Measurements from ENCODE around the gene SLC16A1. TPM values are rescaled to one million over a fixed set of nuclear protein-coding genes. Genes with fewer than 3 reads are reported as not detected.

Gene SLC16A1
- total RNA-seq, 1 donor from 2014 or later = 130 TPM

DNA sequence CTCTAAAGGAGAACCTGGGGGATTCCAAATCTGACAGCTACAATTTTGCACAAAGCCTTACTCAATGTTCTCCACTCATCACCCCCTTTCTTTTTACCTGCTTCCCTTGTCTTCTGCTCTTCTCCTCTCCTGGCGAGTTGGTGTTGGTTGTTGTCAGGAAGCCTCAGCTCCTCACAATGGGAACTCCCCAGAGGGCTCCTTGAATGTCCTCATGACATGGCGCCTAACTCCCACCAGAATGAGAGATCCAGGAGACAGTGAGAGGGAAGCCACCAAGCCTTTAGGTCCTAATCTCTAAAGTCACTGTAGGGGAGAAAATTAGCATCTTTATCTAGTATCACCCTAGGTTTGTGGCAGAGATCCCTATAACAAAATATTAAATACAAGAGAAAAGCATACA, 87.8 kb downstream of the SLC16A1 start:
- intact Hi-C loops (cut with DNase I) = no loop called here
- DNase-seq (no peak), ATAC-seq (ENCODE audit: poor library complexity) (no peak)

DNA sequence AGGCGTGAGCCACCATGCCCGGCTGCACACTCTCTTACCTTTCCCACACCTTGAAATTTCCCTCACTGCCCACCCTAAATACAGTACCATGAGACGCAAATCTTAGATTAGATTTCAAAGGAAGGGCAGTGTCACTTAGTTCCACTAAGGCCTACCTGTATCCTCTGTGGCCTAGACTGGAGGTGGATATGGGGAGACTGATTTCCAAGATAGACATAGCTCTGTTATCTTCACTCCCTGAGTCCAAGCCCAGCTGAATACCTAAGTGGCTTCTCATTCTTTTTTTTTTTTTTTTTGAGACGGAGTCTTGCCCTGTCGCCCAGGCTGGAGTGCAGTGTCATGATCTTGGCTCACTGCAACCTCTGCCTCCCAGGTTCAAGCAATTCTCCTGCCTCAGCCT, 89.0 kb downstream of the SLC16A1 start:
- intact Hi-C loops (cut with DNase I) = no loop called here
- ATAC-seq (ENCODE audit: poor library complexity) (no peak), DNase-seq (no peak)

DNA sequence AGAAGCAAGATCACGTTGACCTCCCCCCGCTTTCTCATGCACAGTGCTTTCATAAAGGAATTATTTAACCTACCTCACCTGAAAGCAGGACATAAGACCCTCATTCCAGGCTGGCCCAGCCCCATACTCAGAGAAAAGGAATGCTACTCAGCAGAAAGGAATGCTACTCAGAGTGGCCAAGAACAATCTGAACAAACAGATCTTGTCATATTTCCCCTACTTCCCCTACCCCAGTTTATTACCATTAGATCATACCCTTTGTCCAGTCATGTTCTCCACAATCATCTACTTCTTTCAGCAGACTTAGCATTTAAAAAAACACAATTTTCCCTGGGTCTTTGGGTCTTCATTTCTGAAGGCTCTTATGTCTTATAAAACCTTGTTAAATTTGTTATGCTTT, 89.8 kb downstream of the SLC16A1 start:
- ATAC-seq (ENCODE audit: poor library complexity) (no peak), DNase-seq (no peak)
- intact Hi-C loops (cut with DNase I) = no loop called here

DNA sequence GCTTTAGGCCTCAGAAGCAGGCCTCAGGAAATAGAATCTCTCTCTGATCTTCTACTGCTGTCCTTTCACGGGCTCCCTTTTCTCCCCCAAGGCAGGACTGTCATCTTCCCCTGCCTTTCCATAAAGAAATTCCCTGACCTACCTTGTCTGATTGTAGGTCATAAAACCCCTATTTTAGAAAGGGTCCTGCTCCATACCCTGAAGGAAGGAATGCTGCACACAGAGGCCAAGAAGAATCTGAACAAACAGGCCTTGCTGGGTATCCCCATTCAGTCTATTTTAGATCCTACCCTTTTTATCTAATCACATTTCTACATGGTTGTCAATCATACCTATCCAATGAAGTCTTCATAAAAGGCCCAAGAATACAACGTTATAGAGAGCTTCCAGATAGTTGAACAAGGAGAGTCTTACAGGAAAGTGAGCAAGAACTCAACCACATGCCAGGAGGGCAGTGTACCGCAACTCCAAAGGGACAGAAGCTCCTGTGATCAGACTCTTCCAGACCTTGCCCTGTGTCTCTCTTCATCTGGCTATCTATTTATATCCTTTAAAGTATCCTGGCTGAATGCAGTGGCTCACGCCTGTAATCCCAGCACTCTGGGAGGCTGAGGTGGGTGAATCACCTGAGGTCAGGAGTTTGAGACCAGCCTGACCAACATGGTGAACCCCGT, 93.1 kb downstream of the SLC16A1 start:
- DNase-seq (no peak), ATAC-seq (ENCODE audit: poor library complexity) (no peak)
- intact Hi-C loops (cut with DNase I) = no loop called here

Other genes with a start within 250 kb of the SLC16A1 start
- 98.2 TPM for gene RHOC, start 249.1 kb downstream of the SLC16A1 start, total RNA-seq
- gene PPM1J, start 240.9 kb downstream of the SLC16A1 start, total RNA-seq = 4.7 TPM
- 6.7 TPM for gene LRIG2, start 117.0 kb upstream of the SLC16A1 start, total RNA-seq